ENCODE measurements around the gene SPIRE2. TPM values are rescaled to one million over a fixed set of nuclear protein-coding genes. Genes with fewer than 3 reads are reported as not detected.

The SPIRE2 gene
- total and polyA plus RNA-seq, 2 donors (not counting 1 experiment from before 2014, with no cell fraction given) = 0.98 to 2.0 TPM

GRCh38 chr16:89915303-89916232 is 87.3 kb downstream of the SPIRE2 start:
- Histone ChIP-seq H3K9ac (ENCODE audit: low read length) (no peak overlapping the region), H3K9me3 (ENCODE audit: control extremely low read depth in 1 of 3, control insufficient read depth in 2 of 3, insufficient read depth in 1 of 3, low read length in 2 of 3) (peaks cover 0 to 5% (median 0%) of the 10 kb centered on the region in 3 donors), H3K27me3 (replicated peaks in 1 of 4; ENCODE audit: control extremely low read depth in 1 of 4, control insufficient read depth in 3 of 4, insufficient read depth in 4 of 4, low read length in 3 of 4) (peaks cover 0 to 22% (median 10%) of the 10 kb centered on the region in 4 experiments), H3K4me3 (ENCODE audit: control extremely low read depth in 1 of 5, extremely low read depth in 1 of 5, insufficient read depth in 1 of 5, low read depth in 2 of 5, low read length in 4 of 5) (no peak overlapping the region), H3K79me2 (ENCODE audit: control insufficient read depth, insufficient read depth, low read length) (no peaks in the 10 kb centered on the region), H3K27ac (ENCODE audit: low read length in 2 of 2) (no peak overlapping the region), H2AFZ (ENCODE audit: insufficient read depth, low read depth, low read length, poor library complexity, severe bottlenecking) (no peak overlapping the region), H4K20me1 (ENCODE audit: control insufficient read depth, insufficient read depth, low read length, poor library complexity, severe bottlenecking) (peaks cover 10% of the 10 kb centered on the region), H3K4me2 (replicated peaks; ENCODE audit: low read depth, low read length, poor library complexity, severe bottlenecking) (no peak overlapping the region), H3K36me3 (replicated peaks in 1 of 2; ENCODE audit: control extremely low read depth in 1 of 2, control insufficient read depth in 1 of 2, extremely low read depth in 1 of 2, insufficient read depth in 2 of 2, low read length in 1 of 2) (peaks cover 0 to 7% of the 10 kb centered on the region in 2 experiments), H3K4me1 (ENCODE audit: control insufficient read depth in 2 of 2, insufficient read depth in 2 of 2, low read length in 2 of 2) (peaks cover 19 to 23% of the 10 kb centered on the region in 2 donors)
- WGBS (ENCODE audit: insufficient coverage) = 95% methylated on average over 39 of the region's 40 CpGs
- TF ChIP-seq EZH2 (IDR thresholded peaks at IDR 0.05; ENCODE audit: borderline replicate concordance, insufficient read depth, low read depth, low read length, poor library complexity, severe bottlenecking) (no peak), CTCF (IDR thresholded peaks at IDR 0.05) (no peak)
- ATAC-seq (ENCODE audit: low read depth) = no peak
- no peak for DNase-seq
- no peaks in the 10 kb centered on the region for H3K9me3 Mint-ChIP-seq (ENCODE audit: insufficient read depth)
- ChIA-PET CTCF (interaction anchor here (0.7 kb wide), 1 partner anchor 29 kb away, joined by 4 read pairs; no protein-coding TSS in a partner anchor), POLR2A (no interaction called here)
- intact Hi-C loops (cut with micrococcal nuclease) = no loop called here
- no peak overlapping the region for H3K27ac Mint-ChIP-seq
- H3K4me3 Mint-ChIP-seq = no peak overlapping the region
- H3K27me3 Mint-ChIP-seq = peaks cover 13% of the 10 kb centered on the region
- H3K4me1 Mint-ChIP-seq = peaks cover 20% of the 10 kb centered on the region
